DMS153 (cell line): Measurements from ENCODE around the gene CNTNAP1.

Source experiments
- DNase-seq: peaks from one replicate; lab custom pipeline; 2025; lab: John Stamatoyannopoulos, UW

The CNTNAP1 gene

GRCh38 chr17:42670789-42671657 lies 11.3 kb upstream of the CNTNAP1 start:
- DNase-seq: no peak

DNA sequence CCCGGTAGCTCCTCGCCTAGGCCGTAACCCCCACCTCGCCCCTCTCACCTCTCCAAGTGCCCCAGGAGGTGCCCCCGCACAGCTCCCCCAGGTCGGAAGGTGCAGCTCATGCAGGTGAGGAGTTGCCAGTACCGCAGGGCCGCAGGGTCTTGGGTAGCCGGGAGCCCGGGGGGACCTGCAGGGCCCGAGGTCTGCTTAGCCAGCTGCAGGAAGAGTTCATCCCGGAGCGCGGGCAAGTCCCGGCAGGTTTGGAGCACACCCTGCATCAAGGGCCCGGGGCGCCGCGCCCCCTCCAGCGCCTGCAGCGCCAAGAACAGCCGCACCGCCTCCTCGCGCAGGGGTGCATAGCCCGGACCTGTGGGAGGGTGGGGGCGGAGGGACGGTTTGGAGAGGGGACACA lies 10.3 kb upstream of the CNTNAP1 start:
- DNase-seq: no peak

- DNase-seq: no peak
Measured at GRCh38 chr17:42673266-42673884, 9.0 kb upstream of the CNTNAP1 start.

DNA sequence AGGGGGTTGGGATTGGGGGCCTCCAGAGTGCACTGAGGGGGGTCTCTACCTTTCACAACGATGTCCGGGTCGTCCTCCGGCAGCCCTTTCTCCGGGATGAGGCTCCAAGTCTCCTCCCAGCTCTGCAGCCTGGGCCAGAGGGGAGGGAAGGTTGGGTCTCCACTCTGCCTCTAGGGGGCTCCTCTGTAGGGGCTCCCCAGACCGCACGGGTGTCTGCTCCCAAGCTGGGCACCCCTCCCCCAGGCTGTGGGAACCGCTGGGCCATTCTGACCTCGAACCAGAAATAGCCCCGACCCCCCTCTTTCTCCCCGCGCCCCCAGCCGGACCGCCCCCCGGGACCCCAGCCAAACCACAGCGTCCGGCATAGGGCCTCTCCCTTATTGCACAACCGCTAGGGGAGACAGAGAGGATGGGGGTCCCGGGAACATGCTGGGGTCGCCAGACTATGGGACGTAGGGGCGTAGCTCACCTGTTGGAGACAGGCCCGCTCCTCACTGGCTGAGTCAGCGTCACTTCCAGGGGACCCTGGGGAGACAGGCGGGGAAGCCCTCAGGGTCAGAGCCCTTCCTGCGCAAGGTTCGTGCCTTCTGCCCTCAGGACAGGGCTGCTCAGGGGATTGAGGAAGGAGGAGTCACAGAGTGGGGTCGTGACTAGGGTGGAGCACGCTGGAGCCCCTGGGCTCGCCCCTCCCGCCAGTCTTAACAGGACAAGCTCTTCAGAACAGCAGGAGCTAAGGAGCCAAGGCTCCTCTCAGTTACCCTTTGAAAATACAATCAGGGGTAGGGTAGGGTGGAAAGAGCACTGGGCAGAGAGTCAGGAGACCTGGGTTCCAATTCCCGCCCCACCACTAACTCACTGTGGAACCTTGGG lies 8.2 kb upstream of the CNTNAP1 start:
- DNase-seq: no peak

DNA sequence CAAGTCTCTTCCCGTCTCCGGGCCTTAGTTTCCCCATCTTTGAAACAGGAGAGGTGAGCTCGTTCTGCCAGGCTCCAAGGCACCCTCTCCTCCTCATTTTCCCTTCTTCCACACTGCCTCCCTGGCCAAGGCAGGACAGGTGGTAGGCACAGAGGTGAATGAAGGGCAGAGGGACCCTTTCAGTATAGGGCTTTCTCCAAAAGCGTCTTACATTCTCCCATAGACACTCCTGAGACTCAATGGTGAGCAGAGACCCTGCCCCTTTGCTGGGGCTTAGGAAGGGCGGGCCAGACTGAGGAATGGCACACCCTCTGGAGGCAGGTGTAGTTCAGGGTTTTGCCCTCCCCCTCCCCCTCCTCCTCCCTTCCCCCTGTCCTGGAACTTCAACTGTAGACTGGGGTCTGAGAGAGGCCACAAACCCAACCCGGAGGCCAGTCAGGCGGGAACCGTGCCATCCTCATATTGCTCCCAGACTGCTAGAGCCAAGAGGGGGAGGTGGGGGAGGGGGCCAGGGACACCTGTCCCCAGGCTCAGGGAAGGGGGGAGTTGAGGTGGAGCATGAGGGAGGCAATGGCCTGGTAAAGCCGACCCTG lies 7.5 kb upstream of the CNTNAP1 start:
- no peak for DNase-seq

- DNase-seq: no peak
Measured at GRCh38 chr17:42675348-42675964, 6.9 kb upstream of the CNTNAP1 start.

- DNase-seq: no peak
Measured at GRCh38 chr17:42675965-42676423, 6.3 kb upstream of the CNTNAP1 start.

GRCh38 chr17:42676424-42677011 lies 5.8 kb upstream of the CNTNAP1 start, which contains the start of gene PLEKHH3:
Gene PLEKHH3 (minus strand): TSS chr17:42676994. CDS start chr17:42676563, 431 bp downstream.
- DNase-seq: no peak

DNA sequence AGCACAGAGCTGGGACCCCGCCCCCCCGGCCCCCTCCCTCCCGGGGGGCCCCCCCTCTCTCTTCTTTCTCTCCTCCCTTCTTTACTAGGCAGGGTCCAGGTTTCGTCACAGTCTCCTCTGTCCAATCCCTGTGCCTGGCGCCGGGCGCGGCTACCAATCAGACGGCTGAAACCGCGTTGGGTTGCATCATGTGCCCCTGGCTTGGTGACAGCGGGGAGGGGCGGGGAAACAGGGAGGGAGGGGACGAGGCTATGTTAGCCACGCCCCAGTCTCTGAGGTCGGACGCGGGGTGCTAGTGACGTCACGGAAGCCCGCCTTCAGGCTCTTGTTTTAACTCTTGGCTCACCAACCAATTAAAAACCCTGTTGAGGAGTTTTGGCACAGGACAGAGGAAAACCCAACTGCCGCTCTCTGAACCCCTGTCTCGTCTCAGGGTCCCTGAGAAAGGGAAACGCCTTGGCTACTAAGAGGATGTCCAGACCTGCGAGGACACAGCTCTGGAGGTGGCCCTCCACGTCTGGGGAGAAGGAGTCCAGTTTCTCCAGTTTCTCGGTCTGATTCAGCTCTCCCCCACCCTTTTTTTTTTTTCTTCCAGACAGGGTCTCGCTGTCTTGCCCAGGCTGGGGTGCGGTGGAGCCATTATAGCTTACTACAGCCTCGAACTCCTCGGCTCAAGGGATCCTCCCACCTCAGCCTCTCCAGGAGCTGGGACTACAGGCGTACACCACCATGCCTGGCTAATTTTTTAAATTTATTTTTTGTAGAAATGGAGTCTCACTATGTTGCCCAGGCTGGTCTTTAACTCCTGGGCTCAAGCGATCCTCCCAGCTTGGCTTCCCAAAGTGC lies 5.1 kb upstream of the CNTNAP1 start:
- peak; percentile 99 for DNase-seq

GRCh38 chr17:42677921-42678781 lies 4.2 kb upstream of the CNTNAP1 start:
- DNase-seq: peak; percentile 82

GRCh38 chr17:42678951-42679491 lies 3.3 kb upstream of the CNTNAP1 start:
- peak; percentile 21 for DNase-seq

- DNase-seq: peak; percentile 74
Measured at GRCh38 chr17:42679492-42680330, 2.6 kb upstream of the CNTNAP1 start.

DNA sequence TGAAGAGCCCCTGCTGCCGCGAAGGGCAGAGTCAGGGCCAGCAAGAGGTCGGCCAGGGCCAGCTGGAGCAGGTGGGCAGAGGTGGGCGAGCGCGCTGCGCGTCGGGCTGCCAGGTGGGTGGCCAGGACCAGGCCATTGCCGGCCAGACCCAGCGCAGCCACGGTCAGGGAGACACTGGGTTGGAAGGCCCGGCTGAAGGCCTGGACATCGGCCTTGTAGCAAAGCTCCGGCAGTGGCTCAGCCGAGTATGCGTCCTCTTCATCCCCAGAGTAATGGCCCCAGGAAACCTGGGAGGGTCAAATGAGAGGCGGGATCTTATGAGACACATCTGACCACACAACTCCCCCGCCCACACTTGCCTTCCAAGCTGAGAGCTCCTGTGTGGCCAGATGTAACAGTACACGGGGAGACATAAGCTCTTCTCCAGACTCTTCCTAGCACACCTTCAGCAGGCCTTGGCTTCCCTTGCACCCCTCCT lies 2.0 kb upstream of the CNTNAP1 start:
- peak; percentile 19 for DNase-seq

DNA sequence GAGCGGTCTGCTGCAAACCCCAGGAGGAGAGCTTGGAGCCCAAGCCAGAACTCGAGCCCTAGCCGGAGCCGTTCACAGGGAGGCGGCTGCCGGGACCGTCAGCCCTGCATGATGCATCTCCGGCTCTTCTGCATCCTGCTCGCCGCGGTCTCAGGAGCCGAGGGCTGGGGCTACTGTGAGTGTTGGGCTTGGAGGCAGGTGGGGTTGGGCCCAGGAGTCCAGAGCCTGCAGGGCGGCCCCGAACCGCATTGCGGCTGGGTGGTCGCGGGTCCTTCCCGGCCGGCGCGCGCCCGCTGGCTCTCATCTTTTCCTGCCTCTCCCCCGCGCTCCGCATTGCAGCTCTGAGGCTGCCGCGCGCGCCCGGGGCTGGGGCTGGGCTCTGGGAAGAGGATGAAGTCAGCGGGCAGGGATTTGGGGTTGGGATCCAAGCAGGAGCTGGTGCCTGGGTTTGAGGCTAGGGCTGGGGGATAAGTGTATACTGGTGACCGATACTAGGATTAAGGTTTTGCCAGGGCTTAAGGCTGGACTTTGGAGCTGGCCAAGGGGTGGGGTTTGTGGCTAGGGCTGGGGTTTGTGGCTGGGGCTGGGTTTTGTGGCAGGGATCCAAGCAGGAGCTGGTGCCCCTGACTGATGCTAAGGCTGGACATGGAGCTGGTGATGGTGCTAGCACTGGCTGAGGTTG lies 532 bp downstream of the CNTNAP1 start:
- DNase-seq: no peak

DNA sequence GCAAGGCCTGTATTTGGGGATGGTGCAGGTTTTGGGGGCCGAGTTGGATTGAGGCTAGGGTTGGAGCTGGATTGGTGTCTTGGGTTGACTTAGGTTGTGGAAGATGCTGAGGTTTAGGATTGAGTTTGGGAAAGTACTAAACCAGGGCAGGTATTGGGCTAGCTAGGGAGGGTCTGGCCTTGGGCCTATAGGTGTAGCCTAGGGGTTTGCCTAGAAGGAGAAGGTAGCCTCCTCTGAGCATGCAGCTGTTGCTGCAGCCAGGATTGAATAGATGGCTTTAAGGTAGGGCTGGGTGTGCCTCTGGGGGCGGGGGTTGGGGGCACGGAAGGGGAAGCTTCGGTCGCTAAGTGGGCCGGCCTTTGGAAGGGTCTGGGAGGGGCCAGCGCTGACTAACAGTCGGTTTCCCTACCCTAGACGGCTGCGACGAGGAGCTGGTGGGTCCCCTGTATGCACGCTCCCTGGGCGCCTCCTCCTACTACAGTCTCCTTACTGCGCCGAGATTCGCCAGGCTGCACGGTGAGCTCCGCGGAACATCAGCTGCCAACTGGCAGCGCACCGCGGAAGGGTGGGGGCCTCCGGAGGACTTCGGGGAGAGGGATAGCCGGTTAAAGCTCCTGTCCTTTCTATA lies 1.2 kb downstream of the CNTNAP1 start:
- DNase-seq: no peak

- DNase-seq: no peak
Measured at GRCh38 chr17:42684929-42685556, 2.7 kb downstream of the CNTNAP1 start.
